CD4-positive, CD25-positive, alpha-beta regulatory T cell (primary cell): ENCODE results near the gene COG8. TPM values are rescaled to one million over a fixed set of nuclear protein-coding genes. Genes with fewer than 3 reads are reported as not detected.

ENCODE experiments used
- ATAC-seq, 2 donors: fragments of 150-1000 bp; cut with Tn5 transposase; one replicate each; pipeline ENCODE4 v1.10.0; 2021; ENCODE audit warnings: low read depth in 2 of 2, moderate number of reproducible peaks in 2 of 2, moderate library complexity in 1 of 2
- DNase-seq, 3 donors: peaks; one replicate each; pipeline versions ENCODE4 v3.0.0 to v3.0.0-alpha.2; 2012 to 2022; ENCODE audit warnings: mixed read lengths in 1 of 3
- H3K27ac ChIP-seq: one replicate; pipeline ENCODE4 v1.7.0; 2013; ENCODE audit warnings: mild to moderate bottlenecking, low read length; ENCODE audit not compliant: insufficient read depth, poor library complexity, severe bottlenecking
- H3K27me3 ChIP-seq: one replicate; pipeline ENCODE4 v1.7.0; 2013; ENCODE audit warnings: low read length; ENCODE audit not compliant: control insufficient read depth, insufficient read depth
- H3K36me3 ChIP-seq: one replicate; pipeline ENCODE4 v1.7.0; 2013; ENCODE audit warnings: mild to moderate bottlenecking, low read length, moderate library complexity; ENCODE audit not compliant: control insufficient read depth, insufficient read depth
- H3K4me1 ChIP-seq: 2 replicates; pipeline ENCODE4 v1.7.0; 2013; ENCODE audit warnings: mild to moderate bottlenecking, low read length; ENCODE audit not compliant: insufficient read depth, control insufficient read depth, poor library complexity, severe bottlenecking
- H3K4me3 ChIP-seq: one replicate; pipeline ENCODE4 v1.7.0; 2013; ENCODE audit warnings: low read depth, mild to moderate bottlenecking, low read length, moderate library complexity
- H3K9me3 ChIP-seq, 2 experiments: 1 replicate in 1 of 2; 2 replicates in 1 of 2; pipeline ENCODE4 v1.7.0; 2013; ENCODE audit warnings: low read length in 2 of 2, mild to moderate bottlenecking in 1 of 2, moderate library complexity in 1 of 2; ENCODE audit not compliant: control insufficient read depth in 2 of 2
- H3K27ac Mint-ChIP-seq, 3 donors: one replicate each; pipeline ENCODE4 v1.8.0; 2020 to 2022; ENCODE audit warnings: mild to moderate bottlenecking in 3 of 3, mixed read lengths in 3 of 3, moderate library complexity in 2 of 3
- H3K27me3 Mint-ChIP-seq: one replicate; pipeline ENCODE4 v1.8.0; 2022; ENCODE audit warnings: mild to moderate bottlenecking, mixed read lengths
- H3K36me3 Mint-ChIP-seq: one replicate; pipeline ENCODE4 v1.8.0; 2020; ENCODE audit warnings: mixed read lengths
- H3K4me1 Mint-ChIP-seq, 4 donors: one replicate each; pipeline ENCODE4 v1.8.0; 2020 to 2022; ENCODE audit warnings: mixed read lengths in 4 of 4, mild to moderate bottlenecking in 1 of 4
- H3K4me3 Mint-ChIP-seq, 4 donors: one replicate each; pipeline ENCODE4 v1.8.0; 2020 to 2022; ENCODE audit warnings: mild to moderate bottlenecking in 4 of 4, mixed read lengths in 4 of 4, moderate library complexity in 3 of 4
- H3K9me3 Mint-ChIP-seq, 7 donors: one replicate each; pipeline ENCODE4 v1.8.0; 2020 to 2022; ENCODE audit warnings: mixed read lengths in 7 of 7, mild to moderate bottlenecking in 3 of 7, moderate library complexity in 2 of 7
- polyA plus RNA-seq, 4 donors: library from polyadenylated mRNA; unstranded; fragments of 300-500 nt; fragmentation: Illumina TruSeq; gene quantifications; one replicate each; pipeline ENCODE4 v1.2.3, GENCODE V29; 2021
- total RNA-seq: library from RNA; stranded (reverse); gene quantifications from one replicate; pipeline ENCODE4 v1.2.3, GENCODE V29; 2022

COG8 gene, protein sequence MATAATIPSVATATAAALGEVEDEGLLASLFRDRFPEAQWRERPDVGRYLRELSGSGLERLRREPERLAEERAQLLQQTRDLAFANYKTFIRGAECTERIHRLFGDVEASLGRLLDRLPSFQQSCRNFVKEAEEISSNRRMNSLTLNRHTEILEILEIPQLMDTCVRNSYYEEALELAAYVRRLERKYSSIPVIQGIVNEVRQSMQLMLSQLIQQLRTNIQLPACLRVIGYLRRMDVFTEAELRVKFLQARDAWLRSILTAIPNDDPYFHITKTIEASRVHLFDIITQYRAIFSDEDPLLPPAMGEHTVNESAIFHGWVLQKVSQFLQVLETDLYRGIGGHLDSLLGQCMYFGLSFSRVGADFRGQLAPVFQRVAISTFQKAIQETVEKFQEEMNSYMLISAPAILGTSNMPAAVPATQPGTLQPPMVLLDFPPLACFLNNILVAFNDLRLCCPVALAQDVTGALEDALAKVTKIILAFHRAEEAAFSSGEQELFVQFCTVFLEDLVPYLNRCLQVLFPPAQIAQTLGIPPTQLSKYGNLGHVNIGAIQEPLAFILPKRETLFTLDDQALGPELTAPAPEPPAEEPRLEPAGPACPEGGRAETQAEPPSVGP
- total RNA-seq (23.2 TPM), polyA plus RNA-seq (10 to 100 TPM; 34.0 to 39.0 (median 36.8) TPM)

DNA sequence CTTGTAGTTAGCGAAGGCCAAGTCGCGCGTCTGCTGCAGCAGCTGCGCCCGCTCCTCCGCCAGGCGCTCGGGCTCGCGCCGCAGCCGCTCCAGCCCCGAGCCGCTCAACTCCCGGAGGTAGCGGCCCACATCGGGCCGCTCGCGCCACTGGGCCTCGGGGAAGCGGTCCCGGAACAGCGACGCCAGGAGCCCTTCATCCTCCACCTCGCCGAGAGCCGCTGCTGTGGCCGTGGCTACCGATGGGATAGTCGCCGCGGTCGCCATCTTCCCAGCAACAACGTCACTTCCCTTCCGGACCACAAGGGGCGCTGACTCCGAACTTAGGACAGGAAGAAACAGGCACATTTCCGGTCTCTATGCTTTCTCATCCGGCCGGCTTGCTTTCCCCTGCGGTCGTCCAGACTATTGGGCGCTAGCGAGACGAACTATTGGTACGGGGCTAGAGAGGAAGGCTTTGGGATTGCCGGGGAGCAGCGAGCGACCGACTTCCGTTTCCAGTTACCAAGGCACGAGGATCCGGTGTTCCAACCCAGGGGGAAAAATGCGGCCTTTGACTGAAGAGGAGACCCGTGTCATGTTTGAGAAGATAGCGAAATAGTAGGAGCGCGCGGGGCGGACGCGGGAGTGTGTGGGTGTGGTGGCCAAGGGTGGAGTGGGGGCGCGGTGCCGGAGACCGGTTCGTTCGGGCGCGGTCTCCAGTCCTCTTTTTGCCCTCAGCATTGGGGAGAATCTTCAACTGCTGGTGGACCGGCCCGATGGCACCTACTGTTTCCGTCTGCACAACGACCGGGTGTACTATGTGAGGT lies at the start of gene COG8, which contains the start of gene NIP7:
COG8 (minus strand) TSS at position 276 of the 806 bp plus-strand sequence; CDS start at position 264, 12 bp downstream.
NIP7 (plus strand) TSS at position 484 of the 806 bp plus-strand sequence; CDS start at position 542, 58 bp downstream.
- peak within 1 kb of the TSS; percentile 92 for H3K4me3 ChIP-seq
- H3K36me3 Mint-ChIP-seq: peaks cover 25% of the 10 kb centered on the region
- DNase-seq (peak; percentile 88 to 97 (median 92)), ATAC-seq (peak; percentile 86 to 88)
- no peaks in the 10 kb centered on the region for H3K27me3 ChIP-seq
- H3K4me3 Mint-ChIP-seq: peak within 1 kb of the TSS; percentile 94 to 99 (median 98)
- H3K4me1 ChIP-seq: peaks cover 29% of the 10 kb centered on the region
- H3K9me3 Mint-ChIP-seq: no peaks in the 10 kb centered on the region
- H3K4me1 Mint-ChIP-seq: peaks cover 11 to 69% (median 50%) of the 10 kb centered on the region in 4 donors
- no peaks in the 10 kb centered on the region for H3K9me3 ChIP-seq
- H3K36me3 ChIP-seq: peaks cover 49% of the 10 kb centered on the region
- H3K27ac Mint-ChIP-seq: peak within 1 kb of the TSS; percentile 98 to 99 (median 99)
- H3K27me3 Mint-ChIP-seq: peaks cover 5% of the 10 kb centered on the region
- peak within 1 kb of the TSS; percentile 89 for H3K27ac ChIP-seq

DNA sequence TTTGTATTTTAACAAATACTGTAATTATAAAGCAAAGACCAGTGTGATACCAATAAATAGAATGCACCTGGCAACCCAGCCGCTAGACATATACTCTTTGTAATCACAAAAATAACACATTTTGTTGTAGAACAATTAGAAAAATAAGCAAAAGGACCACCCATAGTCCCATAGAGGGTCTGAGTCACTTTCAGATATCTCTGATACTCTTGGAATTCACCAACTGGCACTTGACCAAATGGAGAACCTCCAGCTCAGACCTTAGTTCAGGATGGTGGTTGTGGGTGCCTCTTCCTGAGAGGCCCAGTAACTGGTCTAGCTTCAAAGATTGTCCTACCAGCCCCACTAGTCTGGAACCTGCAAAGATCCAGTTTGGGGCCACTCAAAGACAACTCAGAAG lies 47.2 kb upstream of the COG8 start:
- no peak for DNase-seq
- Histone ChIP-seq H3K4me1 (peaks cover 32% of the 10 kb centered on the region), H3K4me3 (no peak overlapping the region), H3K27me3 (no peaks in the 10 kb centered on the region), H3K27ac (no peak overlapping the region), H3K36me3 (peaks cover 12% of the 10 kb centered on the region), H3K9me3 (no peaks in the 10 kb centered on the region)
- Mint-ChIP-seq H3K27me3 (peaks cover 5% of the 10 kb centered on the region), H3K4me3 (peak overlapping the region; percentile 89 to 97 (median 96)), H3K36me3 (peaks cover 23% of the 10 kb centered on the region), H3K9me3 (no peaks in the 10 kb centered on the region), H3K4me1 (peaks cover 20 to 36% (median 28%) of the 10 kb centered on the region in 4 donors), H3K27ac (peak overlapping the region in 1 of 3 donors; percentile 92)
- no peak for ATAC-seq

DNA sequence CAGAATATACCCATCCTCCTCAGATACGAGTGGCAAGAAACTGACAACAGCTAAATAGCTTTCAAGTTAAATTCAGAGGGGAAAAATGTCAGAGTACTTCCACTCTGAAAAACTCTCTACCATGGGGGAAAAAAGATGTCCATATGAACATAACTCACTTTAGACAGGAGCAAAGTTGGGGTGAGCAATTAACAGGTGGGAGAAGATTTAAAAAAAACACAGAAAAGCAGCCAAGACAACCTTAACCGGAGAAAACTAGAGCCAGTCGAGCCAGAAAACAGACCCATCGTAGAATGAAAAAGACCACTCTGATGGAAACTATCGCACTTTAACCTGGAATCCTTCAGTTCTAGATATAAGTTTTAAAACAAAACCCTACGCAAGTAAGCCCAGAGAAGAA lies 45.6 kb upstream of the COG8 start:
- Mint-ChIP-seq H3K27ac (peak overlapping the region; percentile 96 to 100 (median 96)), H3K36me3 (peaks cover 26% of the 10 kb centered on the region), H3K27me3 (peaks cover 5% of the 10 kb centered on the region), H3K4me1 (peaks cover 20 to 39% (median 30%) of the 10 kb centered on the region in 4 donors), H3K4me3 (peak overlapping the region; percentile 91 to 97 (median 95)), H3K9me3 (no peaks in the 10 kb centered on the region)
- DNase-seq (no peak), ATAC-seq (no peak)
- Histone ChIP-seq H3K9me3 (no peaks in the 10 kb centered on the region), H3K27me3 (no peaks in the 10 kb centered on the region), H3K36me3 (peaks cover 26% of the 10 kb centered on the region), H3K4me3 (peak overlapping the region; percentile 93), H3K4me1 (peaks cover 32% of the 10 kb centered on the region), H3K27ac (peak overlapping the region; percentile 88)

DNA sequence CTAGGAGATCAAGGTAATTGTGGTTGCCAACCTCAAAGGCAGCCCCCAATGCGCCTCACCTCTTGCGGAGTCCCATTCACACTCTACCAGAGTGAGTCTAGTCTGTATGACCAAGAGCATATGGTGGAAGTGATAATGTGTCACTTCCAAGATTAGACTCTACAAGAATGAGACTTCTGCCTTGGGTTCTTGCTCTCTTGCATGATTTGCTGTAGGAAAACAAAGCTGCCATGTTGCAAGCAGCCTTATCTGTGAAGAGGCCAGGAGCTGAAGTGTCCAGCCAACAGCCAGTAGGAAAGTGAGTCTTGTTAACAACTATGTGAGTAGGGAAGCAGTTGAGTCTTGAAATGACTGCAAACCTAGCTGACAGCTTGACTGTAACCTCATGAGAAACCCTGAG lies 43.1 kb upstream of the COG8 start:
- H3K4me3 Mint-ChIP-seq: peak overlapping the region in 2 of 4 donors; percentile 24 to 45
- peaks cover 37% of the 10 kb centered on the region for H3K36me3 Mint-ChIP-seq
- H3K27me3 Mint-ChIP-seq: peaks cover 5% of the 10 kb centered on the region
- no peaks in the 10 kb centered on the region for H3K27me3 ChIP-seq
- no peak for ATAC-seq
- H3K4me3 ChIP-seq: no peak overlapping the region
- peaks cover 32% of the 10 kb centered on the region for H3K4me1 ChIP-seq
- no peaks in the 10 kb centered on the region for H3K9me3 Mint-ChIP-seq
- no peaks in the 10 kb centered on the region for H3K9me3 ChIP-seq
- no peak overlapping the region for H3K27ac ChIP-seq
- H3K27ac Mint-ChIP-seq: no peak overlapping the region
- H3K36me3 ChIP-seq: peaks cover 46% of the 10 kb centered on the region
- no peak for DNase-seq
- peaks cover 26 to 53% (median 44%) of the 10 kb centered on the region in 4 donors for H3K4me1 Mint-ChIP-seq

DNA sequence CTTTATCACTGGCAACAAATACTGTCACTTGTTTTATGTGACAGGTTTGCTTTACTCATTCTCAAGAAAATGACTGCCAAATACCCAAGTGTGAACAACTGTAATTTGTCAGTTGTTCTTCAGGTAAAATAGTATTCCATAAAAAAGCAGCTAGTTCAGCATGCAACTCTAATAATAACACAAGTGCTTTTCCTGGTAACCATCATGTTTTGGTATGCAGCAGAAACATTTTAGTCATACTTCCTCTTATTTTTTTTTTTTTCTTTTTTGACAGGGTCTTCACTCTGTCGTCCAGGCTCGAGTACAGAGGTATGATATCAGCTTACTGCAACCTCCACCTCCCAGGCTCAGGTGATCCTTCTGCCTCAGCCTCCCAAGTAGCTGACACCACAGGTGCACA lies 41.9 kb upstream of the COG8 start:
- no peaks in the 10 kb centered on the region for H3K9me3 Mint-ChIP-seq
- Histone ChIP-seq H3K4me1 (peaks cover 27% of the 10 kb centered on the region), H3K27ac (no peak overlapping the region), H3K4me3 (no peak overlapping the region), H3K36me3 (peaks cover 46% of the 10 kb centered on the region), H3K27me3 (no peaks in the 10 kb centered on the region), H3K9me3 (no peaks in the 10 kb centered on the region)
- H3K4me3 Mint-ChIP-seq: no peak overlapping the region
- ATAC-seq: no peak
- peaks cover 5% of the 10 kb centered on the region for H3K27me3 Mint-ChIP-seq
- peaks cover 26 to 56% (median 44%) of the 10 kb centered on the region in 4 donors for H3K4me1 Mint-ChIP-seq
- no peak for DNase-seq
- peak overlapping the region in 1 of 3 donors; percentile 79 for H3K27ac Mint-ChIP-seq
- H3K36me3 Mint-ChIP-seq: peaks cover 40% of the 10 kb centered on the region

DNA sequence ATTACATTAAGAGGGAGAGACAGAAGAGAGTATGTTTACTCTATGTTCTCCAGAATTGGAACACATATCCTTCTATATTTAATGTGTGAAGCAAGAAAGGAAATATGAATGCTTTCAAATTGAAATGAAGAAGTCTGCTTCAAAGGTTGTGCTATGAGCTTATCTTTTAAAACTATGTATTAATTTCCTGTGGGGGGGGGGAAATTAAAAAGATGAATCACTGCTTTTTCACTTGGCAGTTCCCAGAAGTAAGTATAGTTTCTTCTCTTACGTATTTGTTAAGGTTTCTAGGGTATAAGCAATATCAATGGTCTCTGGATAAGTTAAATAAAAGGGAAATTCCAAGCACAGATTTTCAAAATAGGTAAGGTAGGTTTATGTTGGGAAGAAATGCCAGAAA lies 39.4 kb upstream of the COG8 start:
- Histone ChIP-seq H3K4me1 (peaks cover 9% of the 10 kb centered on the region), H3K27me3 (no peaks in the 10 kb centered on the region), H3K27ac (peak overlapping the region; percentile 23), H3K36me3 (peaks cover 46% of the 10 kb centered on the region), H3K9me3 (no peaks in the 10 kb centered on the region), H3K4me3 (no peak overlapping the region)
- H3K27ac Mint-ChIP-seq: peak overlapping the region in 2 of 3 donors; percentile 7 to 82
- no peaks in the 10 kb centered on the region for H3K27me3 Mint-ChIP-seq
- H3K9me3 Mint-ChIP-seq: no peaks in the 10 kb centered on the region
- H3K4me3 Mint-ChIP-seq: no peak overlapping the region
- H3K36me3 Mint-ChIP-seq: peaks cover 30% of the 10 kb centered on the region
- peaks cover 12 to 35% (median 32%) of the 10 kb centered on the region in 4 donors for H3K4me1 Mint-ChIP-seq
- DNase-seq: no peak
- peak in 1 of 2 donors; percentile 31 for ATAC-seq

DNA sequence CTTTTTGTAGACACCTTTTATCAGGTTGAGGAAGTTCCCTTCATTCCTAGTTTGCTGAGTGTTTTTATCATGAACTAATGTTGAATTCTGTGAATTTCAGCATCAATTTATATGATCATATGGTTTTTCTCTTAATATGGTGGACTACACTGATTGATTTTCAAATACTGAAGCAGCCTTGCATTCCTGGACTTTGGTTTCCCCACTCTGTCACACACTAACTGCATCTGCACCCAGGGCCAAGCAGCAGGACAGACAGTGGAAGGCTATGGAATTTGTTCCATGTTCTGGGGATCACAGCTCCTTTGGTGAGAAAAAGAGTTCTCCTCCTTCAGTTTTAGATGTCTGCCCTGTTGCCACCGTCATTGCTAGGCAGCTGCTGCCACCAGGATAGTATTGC lies 38.7 kb upstream of the COG8 start:
- Histone ChIP-seq H3K9me3 (no peaks in the 10 kb centered on the region), H3K27me3 (no peaks in the 10 kb centered on the region), H3K36me3 (peaks cover 48% of the 10 kb centered on the region), H3K4me1 (peaks cover 7% of the 10 kb centered on the region), H3K27ac (no peak overlapping the region), H3K4me3 (no peak overlapping the region)
- H3K4me3 Mint-ChIP-seq: peak overlapping the region in 1 of 4 donors; percentile 13
- peak overlapping the region in 2 of 3 donors; percentile 15 to 21 for H3K27ac Mint-ChIP-seq
- H3K36me3 Mint-ChIP-seq: peaks cover 25% of the 10 kb centered on the region
- ATAC-seq (no peak), DNase-seq (no peak)
- no peaks in the 10 kb centered on the region for H3K27me3 Mint-ChIP-seq
- no peaks in the 10 kb centered on the region for H3K9me3 Mint-ChIP-seq
- peaks cover 6 to 30% (median 28%) of the 10 kb centered on the region in 4 donors for H3K4me1 Mint-ChIP-seq
